Measurements from ENCODE around the gene ITGAD. TPM values are rescaled to one million over a fixed set of nuclear protein-coding genes. Genes with fewer than 3 reads are reported as not detected.

The ITGAD gene
- polyA plus RNA-seq, 1 of the 3 experiments (the other 2 are of a cell fraction), result not detected

GRCh38 chr16:31472709-31473203, 79.6 kb downstream of the ITGAD start (continued):
- no peak for TF ChIP-seq MAX (IDR thresholded peaks at IDR 0.05; ENCODE audit: low read depth)
- TF ChIP-seq USF2 (IDR thresholded peaks at IDR 0.05; ENCODE audit: borderline replicate concordance, low read depth, low read length), result no peak
- no peak for TF ChIP-seq TCF12 (IDR thresholded peaks at IDR 0.05)
- TF ChIP-seq EP300 (IDR thresholded peaks at IDR 0.05; ENCODE audit: borderline replicate concordance in 1 of 2, low read depth in 1 of 2, low read length in 1 of 2), result no peak
- no peak for TF ChIP-seq REST (IDR thresholded peaks at IDR 0.05; ENCODE audit: low read depth, low read length)
- no peak for TF ChIP-seq FOSL2 (IDR thresholded peaks at IDR 0.05; ENCODE audit: borderline replicate concordance, low read depth)
- TF ChIP-seq RCOR1 (IDR thresholded peaks at IDR 0.05; ENCODE audit: low read length), result peak; percentile 93
- TF ChIP-seq NRF1 (IDR thresholded peaks at IDR 0.05; ENCODE audit: low read depth, low read length), result no peak
- TF ChIP-seq MEF2A (IDR thresholded peaks at IDR 0.05; ENCODE audit: borderline replicate concordance, low read depth), result no peak

- Histone ChIP-seq H3K4me2 (0 out of 2 replicates have a peak overlapping the region, but pooled peaks have one; percentile 6), H3K9me2 (no peaks in the 10 kb centered on the region), H3K9ac (no peak overlapping the region), H3K27ac (ENCODE audit: low read depth in 2 of 2, low read length in 1 of 2) (peak overlapping the region; percentile 4 to 62; a peak in 2 of 4 replicates), H3K36me3 (replicated peaks in 1 of 2; ENCODE audit: control insufficient read depth in 1 of 2, insufficient read depth in 2 of 2, low read length in 1 of 2) (peaks cover 27 to 30% of the 10 kb centered on the region in 2 experiments), H2AFZ (ENCODE audit: low read depth) (no peak overlapping the region), H3F3A (replicated peaks; ENCODE audit: insufficient read depth) (peaks cover 30% of the 10 kb centered on the region), H3K9me3 (no peaks in the 10 kb centered on the region), H3K27me3 (ENCODE audit: insufficient read depth) (no peaks in the 10 kb centered on the region), H3K4me3 (ENCODE audit: low read depth in 2 of 2, low read length in 1 of 2) (peak overlapping the region in 1 of 2 experiments; percentile 54; a peak in 2 of 4 replicates), H3K79me2 (ENCODE audit: insufficient read depth) (peaks cover 45% of the 10 kb centered on the region), H3K4me1 (ENCODE audit: control insufficient read depth in 1 of 2, insufficient read depth in 2 of 2, low read depth in 1 of 2, low read length in 1 of 2) (peaks cover 0 to 12% of the 10 kb centered on the region in 2 experiments; a peak in 1 of 4 replicates), H4K20me1 (ENCODE audit: insufficient read depth) (peaks cover 24% of the 10 kb centered on the region)
- ChIA-PET CTCF (interaction anchor here (0.6 to 5.7 kb wide), 11 partner anchors 9 to 315 kb away, joined by 3 to 68 read pairs (median 5); partner anchors contain the start of genes ARMC5, SLC5A2 and ZNF843), POLR2A (interaction anchor here (0.6 to 1.1 kb wide), 4 partner anchors 14 to 293 kb away, joined by 3 to 6 read pairs (median 4); partner anchors contain the start of genes ARMC5 and RUSF1)
- peak; percentile 53 for DNase-seq
- WGBS (ENCODE audit: low lambda C conversion rate), result 87% methylated on average over 17 of the region's 17 CpGs
- peak; percentile 58; the same call in 1 of the 2 replicates for TF ChIP-seq GATA2 (CRISPR knock-in tag; IDR thresholded peaks at IDR 0.05)
- TF ChIP-seq POLR2AphosphoS5 (IDR thresholded peaks at IDR 0.05; ENCODE audit: low read depth, low read length), result no peak; the same call in 1 of the 2 replicates
- TF ChIP-seq NFIC (IDR thresholded peaks at IDR 0.05; ENCODE audit: borderline replicate concordance), result no peak; the same call in 1 of the 2 replicates
- no peak for TF ChIP-seq NRF1 (IDR thresholded peaks at IDR 0.05; ENCODE audit: low read depth, low read length)
- TF ChIP-seq FOSL2 (IDR thresholded peaks at IDR 0.05; ENCODE audit: borderline replicate concordance, low read depth), result no peak
- TF ChIP-seq GABPA (IDR thresholded peaks at IDR 0.05; ENCODE audit: low read depth), result no peak
- no peak for TF ChIP-seq IRF3 (IDR thresholded peaks at IDR 0.05; ENCODE audit: low read depth, low read length)
- TF ChIP-seq JUND (IDR thresholded peaks at IDR 0.05), result no peak
- no peak for TF ChIP-seq MXI1 (IDR thresholded peaks at IDR 0.05; ENCODE audit: low read depth, low read length)
Observed at GRCh38 chr16:31473264-31473984, 80.3 kb downstream of the ITGAD start.

Data from SK-N-SH (cell line).